ENCODE measurements around the gene ICOSLG.
"Not testable (repeated sequence)": the region's sequence is repeated elsewhere in the genome, so short reads cannot be mapped to it uniquely, and the experiment has no call there.

The ICOSLG gene

DNA sequence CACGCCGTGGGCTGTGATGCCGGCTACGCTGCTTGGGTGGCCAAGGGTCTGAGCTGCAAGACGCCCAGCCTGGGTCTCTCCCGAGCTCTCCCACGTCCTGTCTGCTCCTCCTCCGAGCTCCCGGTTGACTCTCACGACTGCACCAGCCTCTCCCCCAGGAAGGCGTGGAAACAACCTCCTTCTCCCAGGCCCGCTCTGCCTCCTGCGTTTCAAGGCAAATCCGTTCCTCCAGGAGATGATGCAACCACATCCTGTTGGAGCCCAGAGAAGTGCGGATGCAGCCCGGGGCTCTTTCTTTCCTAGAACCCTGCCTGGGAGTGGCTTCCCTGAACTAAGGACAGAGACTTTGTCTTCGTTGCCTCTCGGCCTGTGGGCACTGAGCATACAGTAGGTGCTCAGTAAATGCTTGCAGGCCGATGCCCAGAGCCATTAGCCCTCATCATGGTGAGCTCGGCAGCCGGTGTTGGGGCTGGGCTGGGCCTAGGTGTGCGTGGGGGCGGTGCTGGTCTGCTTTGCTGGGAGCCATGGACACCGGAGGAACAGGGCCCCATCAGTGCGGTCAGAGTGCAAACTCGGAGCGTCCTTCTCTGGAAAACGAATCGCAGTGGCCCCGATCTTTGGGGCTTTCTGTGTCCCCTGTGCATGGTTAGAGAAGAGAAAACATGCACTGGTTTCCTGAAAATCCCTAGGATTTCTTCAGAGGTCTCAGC is 38.0 kb downstream of the ICOSLG start:
- not testable (repeated sequence) for H4K8ac ChIP-seq (ENCODE audit: low read length); H3K36me3 ChIP-seq (ENCODE audit: control insufficient read depth in 1 of 2, insufficient read depth in 2 of 2, low read depth in 1 of 2, low read length in 2 of 2); H3K27me3 ChIP-seq (ENCODE audit: control insufficient read depth in 1 of 2, insufficient read depth in 1 of 2, low read length in 2 of 2); H3K18ac ChIP-seq (ENCODE audit: low read depth in 1 of 2, low read length in 2 of 2); H3K4me3 ChIP-seq (ENCODE audit: insufficient read depth in 1 of 2, low read depth in 1 of 2, low read length in 2 of 2); H3K4me1 ChIP-seq (ENCODE audit: control insufficient read depth, insufficient read depth, low read depth, low read length); H3K23ac ChIP-seq (ENCODE audit: low read length in 2 of 2); H3K4ac ChIP-seq (ENCODE audit: low read depth in 1 of 2, low read length in 2 of 2); H3K4me2 ChIP-seq (ENCODE audit: low read length, poor library complexity, severe bottlenecking); H2BK12ac ChIP-seq (ENCODE audit: low read length in 2 of 2); H4K91ac ChIP-seq (ENCODE audit: low read length); H2AK5ac ChIP-seq (ENCODE audit: low read length, severe bottlenecking); H2BK120ac ChIP-seq (ENCODE audit: low read depth, low read length); H3K9me3 ChIP-seq (ENCODE audit: control insufficient read depth, low read length); H3K79me1 ChIP-seq (replicated peaks; ENCODE audit: low read length, poor library complexity, severe bottlenecking); H3K27ac ChIP-seq (ENCODE audit: low read length, poor library complexity, severe bottlenecking); H3K14ac ChIP-seq (ENCODE audit: low read length in 2 of 2); H2BK5ac ChIP-seq (ENCODE audit: low read depth, low read length, poor library complexity, severe bottlenecking); H3K9ac ChIP-seq (ENCODE audit: low read length); DNase-seq; H2AFZ ChIP-seq (ENCODE audit: low read depth, low read length); H2BK15ac ChIP-seq (ENCODE audit: low read depth, poor library complexity, severe bottlenecking)
- no CpG with 5 or more reads among the region's 30 CpGs for WGBS

- not testable (repeated sequence) for H3K4me1 ChIP-seq (ENCODE audit: control insufficient read depth, insufficient read depth, low read depth, low read length); H2AFZ ChIP-seq (ENCODE audit: low read depth, low read length); H3K4ac ChIP-seq (ENCODE audit: low read depth in 1 of 2, low read length in 2 of 2); H3K9ac ChIP-seq (ENCODE audit: low read length); H3K27ac ChIP-seq (ENCODE audit: low read length, poor library complexity, severe bottlenecking); H2BK5ac ChIP-seq (ENCODE audit: low read depth, low read length, poor library complexity, severe bottlenecking); H2BK12ac ChIP-seq (ENCODE audit: low read length in 2 of 2); H3K9me3 ChIP-seq (ENCODE audit: control insufficient read depth, low read length); H2AK5ac ChIP-seq (ENCODE audit: low read length, severe bottlenecking); H3K14ac ChIP-seq (ENCODE audit: low read length in 2 of 2); H3K4me3 ChIP-seq (ENCODE audit: insufficient read depth in 1 of 2, low read depth in 1 of 2, low read length in 2 of 2); H3K36me3 ChIP-seq (ENCODE audit: control insufficient read depth in 1 of 2, insufficient read depth in 2 of 2, low read depth in 1 of 2, low read length in 2 of 2); H3K23ac ChIP-seq (ENCODE audit: low read length in 2 of 2); H2BK120ac ChIP-seq (ENCODE audit: low read depth, low read length); H2BK15ac ChIP-seq (ENCODE audit: low read depth, poor library complexity, severe bottlenecking); H4K8ac ChIP-seq (ENCODE audit: low read length); H3K27me3 ChIP-seq (ENCODE audit: control insufficient read depth in 1 of 2, insufficient read depth in 1 of 2, low read length in 2 of 2); H4K91ac ChIP-seq (ENCODE audit: low read length); H3K4me2 ChIP-seq (ENCODE audit: low read length, poor library complexity, severe bottlenecking); DNase-seq; H3K79me1 ChIP-seq (replicated peaks; ENCODE audit: low read length, poor library complexity, severe bottlenecking)
- 92% methylated on average over 11 of the region's 11 CpGs for WGBS
- peak overlapping the region in 1 of 2 experiments; percentile 12 for H3K18ac ChIP-seq (ENCODE audit: low read depth in 1 of 2, low read length in 2 of 2)
These were observed 40.7 kb downstream of the ICOSLG start for GRCh38 chr21:44199997-44200396.

DNA sequence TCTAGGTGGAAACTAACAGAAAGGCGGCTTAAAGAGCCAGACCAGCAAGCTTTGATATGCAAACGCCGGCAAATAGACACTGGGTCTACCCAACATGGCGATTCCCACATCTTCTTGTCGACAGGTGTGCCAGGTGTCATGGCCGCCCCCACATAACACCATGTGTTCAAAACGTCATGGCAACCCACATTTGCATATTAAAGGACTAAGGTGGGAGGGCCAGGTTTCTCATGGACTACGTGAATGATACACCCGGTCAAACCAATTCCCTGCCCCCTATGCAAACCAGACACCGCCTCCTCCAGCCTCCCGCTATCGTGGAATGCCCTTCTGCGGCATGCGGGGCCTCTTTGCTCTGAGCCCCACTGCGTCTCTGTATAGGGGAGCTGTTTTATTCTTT is 41.3 kb downstream of the ICOSLG start:
- no peak for DNase-seq
- H2AK5ac ChIP-seq (ENCODE audit: low read length, severe bottlenecking): no peak overlapping the region
- H3K9me3 ChIP-seq (ENCODE audit: control insufficient read depth, low read length): no peaks in the 10 kb centered on the region
- H2BK15ac ChIP-seq (ENCODE audit: low read depth, poor library complexity, severe bottlenecking): no peak overlapping the region
- peak overlapping the region in 1 of 2 experiments; percentile 59 for H2BK12ac ChIP-seq (ENCODE audit: low read length in 2 of 2)
- no peak overlapping the region for H3K18ac ChIP-seq (ENCODE audit: low read depth in 1 of 2, low read length in 2 of 2)
- H4K8ac ChIP-seq (ENCODE audit: low read length): no peak overlapping the region
- no peak overlapping the region for H3K23ac ChIP-seq (ENCODE audit: low read length in 2 of 2)
- no peak overlapping the region for H3K14ac ChIP-seq (ENCODE audit: low read length in 2 of 2)
- H3K27me3 ChIP-seq (ENCODE audit: control insufficient read depth in 1 of 2, insufficient read depth in 1 of 2, low read length in 2 of 2): peaks cover 0 to 6% of the 10 kb centered on the region in 2 experiments
- H3K4me3 ChIP-seq (ENCODE audit: insufficient read depth in 1 of 2, low read depth in 1 of 2, low read length in 2 of 2): no peak overlapping the region
- 83% methylated on average over 15 of the region's 15 CpGs for WGBS
- no peak overlapping the region for H2AFZ ChIP-seq (ENCODE audit: low read depth, low read length)
- H3K4me1 ChIP-seq (ENCODE audit: control insufficient read depth, insufficient read depth, low read depth, low read length): no peaks in the 10 kb centered on the region
- no peak overlapping the region for H4K91ac ChIP-seq (ENCODE audit: low read length)
- no peak overlapping the region for H2BK120ac ChIP-seq (ENCODE audit: low read depth, low read length)
- H3K4ac ChIP-seq (ENCODE audit: low read depth in 1 of 2, low read length in 2 of 2): no peak overlapping the region
- H3K27ac ChIP-seq (ENCODE audit: low read length, poor library complexity, severe bottlenecking): no peak overlapping the region
- H3K36me3 ChIP-seq (ENCODE audit: control insufficient read depth in 1 of 2, insufficient read depth in 2 of 2, low read depth in 1 of 2, low read length in 2 of 2): no peaks in the 10 kb centered on the region
- no peak overlapping the region for H2BK5ac ChIP-seq (ENCODE audit: low read depth, low read length, poor library complexity, severe bottlenecking)
- H3K4me2 ChIP-seq (ENCODE audit: low read length, poor library complexity, severe bottlenecking): no peak overlapping the region
- H3K9ac ChIP-seq (ENCODE audit: low read length): no peak overlapping the region
- no peaks in the 10 kb centered on the region for H3K79me1 ChIP-seq (replicated peaks; ENCODE audit: low read length, poor library complexity, severe bottlenecking)

DNA sequence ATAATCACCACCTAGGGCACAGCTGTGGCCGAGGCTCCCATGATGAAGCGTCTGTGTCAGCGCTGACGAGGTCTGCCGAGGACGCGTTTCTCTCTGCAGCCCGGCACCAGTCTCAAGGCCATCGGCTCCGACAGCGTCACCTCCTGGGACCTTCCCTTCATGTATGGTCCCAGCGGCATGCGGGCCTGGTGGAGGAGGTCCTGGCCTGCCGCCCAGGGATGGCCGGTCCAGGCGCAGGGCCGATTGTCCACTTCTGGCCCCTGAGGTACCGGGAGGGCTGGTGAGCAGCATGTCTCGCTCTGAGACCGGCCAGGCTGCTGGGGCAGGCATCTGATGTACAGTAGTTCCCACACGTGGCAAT is 43.6 kb downstream of the ICOSLG start:
- not testable (repeated sequence) for H3K4me1 ChIP-seq (ENCODE audit: control insufficient read depth, insufficient read depth, low read depth, low read length); H3K4me2 ChIP-seq (ENCODE audit: low read length, poor library complexity, severe bottlenecking); H4K8ac ChIP-seq (ENCODE audit: low read length); H2BK120ac ChIP-seq (ENCODE audit: low read depth, low read length); H3K36me3 ChIP-seq (ENCODE audit: control insufficient read depth in 1 of 2, insufficient read depth in 2 of 2, low read depth in 1 of 2, low read length in 2 of 2); H2AFZ ChIP-seq (ENCODE audit: low read depth, low read length); H2BK15ac ChIP-seq (ENCODE audit: low read depth, poor library complexity, severe bottlenecking); H3K23ac ChIP-seq (ENCODE audit: low read length in 2 of 2); H3K27me3 ChIP-seq (ENCODE audit: control insufficient read depth in 1 of 2, insufficient read depth in 1 of 2, low read length in 2 of 2); H2BK12ac ChIP-seq (ENCODE audit: low read length in 2 of 2); H2BK5ac ChIP-seq (ENCODE audit: low read depth, low read length, poor library complexity, severe bottlenecking); H2AK5ac ChIP-seq (ENCODE audit: low read length, severe bottlenecking); DNase-seq; H4K91ac ChIP-seq (ENCODE audit: low read length); H3K27ac ChIP-seq (ENCODE audit: low read length, poor library complexity, severe bottlenecking); H3K9ac ChIP-seq (ENCODE audit: low read length); H3K4me3 ChIP-seq (ENCODE audit: insufficient read depth in 1 of 2, low read depth in 1 of 2, low read length in 2 of 2); H3K18ac ChIP-seq (ENCODE audit: low read depth in 1 of 2, low read length in 2 of 2); H3K79me1 ChIP-seq (replicated peaks; ENCODE audit: low read length, poor library complexity, severe bottlenecking); H3K14ac ChIP-seq (ENCODE audit: low read length in 2 of 2); H3K9me3 ChIP-seq (ENCODE audit: control insufficient read depth, low read length); H3K4ac ChIP-seq (ENCODE audit: low read depth in 1 of 2, low read length in 2 of 2)
- WGBS: no CpG with 5 or more reads among the region's 21 CpGs
